Endometrial microvascular endothelial cells (primary cell): ENCODE data around the gene TSPAN18. TPM values are rescaled to one million over a fixed set of nuclear protein-coding genes. Genes with fewer than 3 reads are reported as not detected.

Experiments used
- in situ Hi-C: cut with HindIII; loops from 2 replicates; pipeline ENCODE4 v1.10.0; 2017; ENCODE audit warnings: low sequenced_read_pairs, low pct_unique_long_range_greater_than_20kb; ENCODE audit errors: inconsistent ontology term
- total RNA-seq: library from RNA; depleted of rRNA; stranded (reverse); fragments of >200 nt; gene quantifications from one replicate; pipeline ENCODE4 v1.2.3, GENCODE V29; 2015; ENCODE audit errors: inconsistent ontology term

The TSPAN18 gene, protein sequence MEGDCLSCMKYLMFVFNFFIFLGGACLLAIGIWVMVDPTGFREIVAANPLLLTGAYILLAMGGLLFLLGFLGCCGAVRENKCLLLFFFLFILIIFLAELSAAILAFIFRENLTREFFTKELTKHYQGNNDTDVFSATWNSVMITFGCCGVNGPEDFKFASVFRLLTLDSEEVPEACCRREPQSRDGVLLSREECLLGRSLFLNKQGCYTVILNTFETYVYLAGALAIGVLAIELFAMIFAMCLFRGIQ
- total RNA-seq, result 21.4 TPM

- in situ Hi-C loops, result no loop called here
These were observed at the start of gene TSPAN18 for GRCh38 chr11:44726283-44727113. TSS of gene TSPAN18 (plus strand) at chr11:44726962. CDS start at chr11:44906417, 179,455 bp downstream.

DNA sequence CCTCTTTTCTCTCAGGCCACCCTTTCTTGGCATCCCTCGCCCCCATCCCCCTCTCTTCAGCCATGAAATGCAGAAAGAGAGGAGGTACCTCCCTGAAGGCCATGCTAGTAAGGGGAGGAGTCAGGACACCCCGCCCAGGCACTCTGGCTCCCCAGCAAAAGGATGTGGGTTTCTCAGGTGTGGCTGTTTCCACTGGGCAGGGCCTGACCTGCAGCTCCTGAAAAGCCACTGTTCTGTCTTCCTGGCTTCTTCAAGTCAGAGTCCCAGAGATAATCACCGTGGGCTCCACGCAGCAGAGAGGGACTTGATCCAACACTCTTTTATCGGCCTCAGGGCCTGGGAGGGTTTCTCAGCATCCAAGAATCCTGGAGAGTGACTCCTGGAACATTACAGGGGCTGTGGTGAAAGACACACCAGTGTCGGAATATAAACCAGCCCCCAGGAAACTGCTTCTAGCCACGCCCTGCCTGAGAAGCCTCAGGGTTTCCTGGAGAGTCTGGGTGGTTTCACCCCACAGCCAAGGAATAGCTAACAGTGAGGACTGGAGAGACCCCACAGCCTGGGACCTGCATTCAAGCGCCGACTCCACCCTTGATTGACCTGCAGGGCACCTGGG, 45.7 kb upstream of the TSPAN18 start:
- in situ Hi-C loops, result no loop called here

DNA sequence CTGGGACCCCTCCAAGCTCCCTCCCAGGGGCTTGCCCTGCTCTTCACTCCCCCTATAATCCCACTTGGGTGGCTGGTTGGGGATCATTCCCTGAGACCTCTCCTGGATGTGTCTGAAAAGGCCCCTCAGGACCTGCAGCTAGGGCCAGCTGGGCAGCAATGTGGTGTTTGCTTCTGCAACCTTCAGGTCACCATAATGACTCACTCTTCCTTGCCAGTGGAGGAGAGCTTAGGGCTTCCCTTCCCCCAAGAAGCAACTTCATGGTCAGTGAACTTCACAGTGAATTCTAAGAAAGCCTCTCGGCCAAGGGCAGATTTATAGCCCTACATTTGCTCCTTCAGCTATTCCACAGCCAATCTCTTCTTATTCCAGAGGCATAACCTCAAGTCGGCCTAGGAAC, 45.1 kb upstream of the TSPAN18 start:
- in situ Hi-C loops, result no loop called here

GRCh38 chr11:44684859-44685281, 41.9 kb upstream of the TSPAN18 start:
- in situ Hi-C loops, result no loop called here

DNA sequence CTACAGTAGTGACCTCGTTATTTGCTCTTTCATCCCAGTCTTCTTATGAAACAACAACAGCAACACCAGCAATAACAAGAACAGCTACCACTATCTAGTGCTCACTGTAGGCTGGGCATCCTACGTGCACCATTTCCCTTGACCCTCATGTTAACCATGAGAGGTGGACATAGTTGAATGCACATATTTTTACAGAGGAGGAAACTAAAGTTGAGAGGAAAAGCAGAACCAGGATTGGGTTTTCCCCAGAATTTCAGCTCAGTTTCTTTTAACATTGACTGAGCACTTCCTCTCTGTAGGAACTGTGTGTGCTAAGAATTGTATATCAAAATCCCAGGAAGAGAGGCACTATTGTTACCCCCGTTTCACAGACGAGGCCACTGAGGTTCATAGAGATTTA, 39.4 kb upstream of the TSPAN18 start:
- in situ Hi-C loops, result no loop called here

DNA sequence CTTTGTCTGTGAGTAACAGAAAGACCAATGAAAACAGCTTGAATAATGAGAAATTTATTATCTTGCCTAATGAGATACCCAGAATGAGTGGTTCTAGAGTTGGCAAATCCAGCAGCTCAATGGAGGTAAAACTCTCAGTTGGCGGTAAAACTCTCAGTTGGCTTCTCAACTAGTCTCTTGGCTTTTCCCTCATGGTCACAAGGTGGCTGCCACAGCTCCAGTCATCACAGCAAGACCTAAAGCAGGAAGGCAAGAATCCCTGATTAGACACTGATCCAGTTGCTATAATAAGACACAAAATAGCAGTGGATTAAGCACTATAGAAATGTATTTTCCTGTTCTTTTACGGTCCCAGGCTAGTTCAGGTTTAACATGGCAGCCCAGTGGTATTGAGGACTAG, 37.5 kb upstream of the TSPAN18 start:
- in situ Hi-C loops, result no loop called here

DNA sequence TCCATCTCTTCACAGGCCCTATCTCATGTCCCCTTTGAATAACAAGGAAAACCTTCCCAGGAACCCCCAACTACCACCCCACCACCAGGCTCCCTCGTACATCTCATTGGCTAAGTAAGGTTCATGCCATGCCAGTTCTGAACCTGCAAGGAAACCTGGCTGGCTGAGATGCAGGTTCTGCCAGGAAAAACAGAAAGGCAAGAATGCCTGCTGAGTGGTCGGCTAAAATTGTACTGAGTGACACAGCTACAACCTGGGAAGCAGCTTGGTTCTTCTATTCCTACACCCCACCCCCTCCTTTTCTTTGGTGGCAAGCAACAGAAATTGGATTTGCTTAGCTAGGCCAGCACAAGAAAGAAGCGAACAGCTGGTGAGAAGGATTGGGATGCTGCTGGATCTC, 36.1 kb upstream of the TSPAN18 start:
- in situ Hi-C loops, result no loop called here

GRCh38 chr11:44692460-44692859, 34.3 kb upstream of the TSPAN18 start:
- in situ Hi-C loops, result no loop called here

DNA sequence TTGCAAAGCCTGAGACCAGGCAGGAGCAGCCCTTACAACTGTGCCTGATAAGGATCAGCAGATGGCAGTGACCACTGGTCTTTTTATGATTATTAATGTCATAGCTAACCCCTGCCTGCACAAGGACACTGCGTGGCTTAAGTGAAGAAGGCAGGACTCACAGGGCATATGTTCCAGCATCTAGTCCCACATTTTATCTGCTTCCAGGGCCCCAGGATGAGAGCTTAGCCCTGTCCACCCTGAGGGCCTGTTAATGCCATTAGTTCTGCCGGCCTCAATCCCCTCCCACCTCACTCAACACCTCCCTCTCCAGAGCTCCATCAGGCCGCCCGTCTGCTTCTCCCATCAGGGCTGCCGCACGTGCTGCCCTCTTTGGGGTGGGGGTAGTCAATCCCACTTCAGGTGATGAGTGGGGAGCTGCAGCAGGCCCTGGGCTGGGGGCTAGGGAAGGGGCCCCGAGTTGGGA, 33.1 kb upstream of the TSPAN18 start:
- in situ Hi-C loops, result no loop called here

DNA sequence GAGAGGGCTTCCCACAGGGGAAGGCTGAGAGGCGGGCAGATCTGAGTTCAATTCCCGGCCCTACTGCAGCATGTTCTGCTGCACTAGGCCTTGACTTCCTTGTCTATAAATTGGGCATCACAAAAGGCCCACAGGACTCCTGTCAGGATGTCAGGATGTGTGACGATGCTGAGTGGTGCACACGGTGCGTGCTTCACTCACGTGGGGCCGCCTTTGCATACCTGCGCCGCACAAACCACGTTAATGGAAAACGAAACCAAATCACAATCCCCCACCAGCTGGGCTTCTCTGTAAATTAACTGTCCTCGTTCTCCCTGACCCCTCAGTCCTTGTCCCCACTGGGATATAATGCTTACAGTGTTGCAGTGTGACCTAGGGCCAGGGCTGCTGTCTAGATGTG, 32.3 kb upstream of the TSPAN18 start:
- in situ Hi-C loops, result no loop called here

- in situ Hi-C loops, result no loop called here
These were observed 31.5 kb upstream of the TSPAN18 start for GRCh38 chr11:44695169-44695833.

DNA sequence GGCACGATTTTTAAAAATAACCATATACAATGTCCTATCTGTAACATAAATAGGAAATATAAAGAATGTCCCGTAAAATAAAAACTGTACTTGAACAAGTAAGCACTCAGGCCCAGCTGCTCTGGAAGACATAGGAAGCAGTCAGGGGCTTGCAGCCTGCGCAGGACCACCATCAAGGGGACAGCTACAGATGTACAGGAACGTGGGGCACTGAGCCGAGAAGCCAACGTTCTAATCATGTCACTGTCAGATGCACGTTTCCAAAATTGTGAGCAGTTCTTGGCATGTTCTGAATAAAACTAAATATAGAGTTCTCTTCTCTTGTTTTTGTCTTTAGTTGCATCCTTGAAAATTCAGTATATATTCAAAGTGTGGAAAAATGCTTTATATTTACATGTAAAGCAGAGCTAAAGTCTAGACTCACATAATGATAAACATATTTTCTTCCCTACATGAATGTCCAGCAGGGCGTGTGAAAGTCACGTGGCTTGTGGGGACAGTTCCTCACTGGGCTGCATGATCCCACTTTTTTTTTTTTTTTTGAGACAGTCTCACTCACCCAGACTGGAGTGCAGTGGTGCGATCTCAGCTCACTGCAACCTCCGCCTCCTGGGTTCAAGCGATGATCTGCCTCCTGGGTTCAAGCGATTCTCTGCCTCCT, 28.4 kb upstream of the TSPAN18 start:
- in situ Hi-C loops, result no loop called here

DNA sequence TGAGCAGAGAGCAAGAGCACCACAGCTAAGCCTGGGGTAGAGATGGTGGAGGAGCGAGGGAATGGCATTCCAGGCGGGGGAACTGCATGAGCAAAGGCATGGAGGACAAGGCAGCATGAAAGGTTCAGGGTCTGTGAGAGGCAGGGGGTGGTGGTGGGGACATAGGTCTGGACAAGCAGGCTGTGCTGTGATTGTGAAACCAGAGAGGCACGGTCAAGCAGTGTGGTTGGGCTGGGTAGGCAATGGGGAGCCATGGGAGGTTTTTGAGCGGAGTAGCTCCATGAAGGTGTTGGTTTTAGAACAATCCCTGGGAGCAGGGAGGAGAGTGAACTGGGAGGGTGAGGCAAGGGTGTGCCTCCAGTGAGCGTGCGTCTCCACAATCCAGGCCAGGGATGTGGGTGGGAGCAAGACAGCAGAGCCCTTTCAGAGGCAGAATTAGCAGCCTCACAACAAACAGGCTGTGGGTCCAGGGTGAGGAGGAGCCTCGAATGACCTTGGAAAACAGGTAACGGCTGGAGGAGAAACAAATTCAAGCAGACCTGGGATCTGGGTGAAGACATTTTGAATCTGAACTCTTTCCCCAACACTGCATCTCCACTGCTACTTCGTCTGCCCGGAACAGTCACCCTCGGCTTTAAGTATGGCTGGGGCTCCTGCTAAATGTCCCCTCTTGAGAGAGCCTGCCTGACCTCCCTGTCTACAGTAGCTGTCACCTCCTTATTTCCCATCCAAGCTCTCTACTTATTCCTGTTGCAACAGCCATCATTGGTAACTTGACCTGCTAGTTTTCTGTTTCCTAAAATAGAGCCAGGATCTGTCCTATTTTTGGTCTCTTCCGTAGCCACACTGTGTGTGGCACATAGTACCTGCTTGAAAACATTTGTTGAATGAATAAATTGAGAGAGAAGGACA, 27.0 kb upstream of the TSPAN18 start:
- in situ Hi-C loops, result no loop called here

DNA sequence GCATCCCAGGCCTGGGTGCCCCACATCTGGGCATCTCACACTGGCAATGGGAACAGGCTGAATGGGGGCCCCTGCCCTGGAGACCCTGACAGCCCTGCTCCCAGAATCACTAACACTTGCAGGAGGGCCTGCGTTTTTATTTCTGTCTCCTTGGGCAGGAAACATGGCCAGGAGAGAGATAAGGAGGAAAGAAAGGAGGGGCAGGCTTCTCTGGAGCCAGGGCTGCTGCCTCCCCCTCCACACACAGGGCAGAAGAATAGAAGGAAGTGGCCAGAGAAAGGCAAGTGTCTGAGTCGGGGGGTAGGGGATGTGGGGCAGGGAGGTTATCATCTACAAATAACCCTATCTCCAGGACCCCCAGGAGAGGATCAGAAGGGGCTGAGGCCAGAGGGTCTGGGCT, 25.5 kb upstream of the TSPAN18 start:
- in situ Hi-C loops, result no loop called here

DNA sequence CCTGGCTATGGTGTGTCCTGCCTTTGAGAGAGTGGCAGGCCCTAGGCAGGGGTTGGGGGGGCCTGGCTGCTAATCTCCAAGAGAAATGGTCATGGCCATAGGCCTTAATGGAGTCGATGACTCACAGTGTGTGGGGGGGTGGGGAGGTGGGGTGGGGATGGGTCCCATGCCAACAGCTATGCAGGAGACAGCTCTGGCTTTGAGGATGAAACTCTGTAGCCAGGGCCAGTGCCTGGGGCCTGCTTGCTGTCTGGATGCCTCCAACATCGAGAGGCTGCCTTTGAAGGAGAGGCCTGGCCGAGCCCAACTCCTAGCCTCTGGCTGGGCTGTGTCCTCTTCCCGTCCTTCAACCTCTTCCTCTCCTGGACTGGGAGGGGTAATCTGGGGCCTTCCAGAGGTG, 23.9 kb upstream of the TSPAN18 start:
- in situ Hi-C loops, result no loop called here

DNA sequence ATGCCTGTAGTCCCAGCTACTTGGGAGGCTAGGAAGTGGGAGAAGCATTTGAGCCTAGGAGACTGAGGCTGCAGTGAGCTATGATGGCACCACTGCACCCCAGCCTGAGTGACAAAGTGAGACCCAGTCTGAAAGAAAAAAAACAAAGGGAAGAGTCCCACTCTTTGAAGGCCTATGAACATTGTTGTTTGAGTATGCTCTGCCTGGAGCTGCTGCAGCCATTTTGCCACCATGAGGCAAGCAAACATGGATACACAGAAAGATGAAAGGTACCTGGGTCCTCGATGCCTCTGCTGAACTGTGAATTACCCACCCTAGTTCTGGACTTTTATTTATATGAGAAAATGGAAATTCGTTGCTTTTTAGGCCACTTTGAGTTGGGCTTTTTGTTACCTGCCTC, 19.7 kb upstream of the TSPAN18 start:
- in situ Hi-C loops, result no loop called here

DNA sequence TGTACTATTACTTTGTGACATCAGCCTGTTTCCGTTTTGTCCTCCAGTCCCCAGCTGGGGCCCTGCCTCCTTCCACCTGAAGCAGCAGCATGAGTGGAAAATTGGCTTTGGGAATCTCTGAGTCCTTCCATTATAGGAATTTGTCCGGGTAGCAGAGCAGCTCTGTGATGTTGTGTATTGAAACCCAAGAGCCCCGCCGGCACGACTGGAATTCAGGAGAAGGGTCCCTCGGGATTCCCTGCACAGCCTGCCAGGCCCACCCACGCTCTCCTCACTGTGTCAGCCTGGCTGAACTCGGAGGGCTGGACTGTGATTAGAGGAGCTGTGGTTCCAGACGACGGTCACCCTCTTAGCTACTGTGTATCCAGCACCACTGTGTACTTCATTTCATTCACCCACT, 18.8 kb upstream of the TSPAN18 start:
- in situ Hi-C loops, result no loop called here
